Omental fat pad (tissue), 4 donors: ENCODE measurements around the gene COX6A1. TPM values are rescaled to one million over a fixed set of nuclear protein-coding genes. Genes with fewer than 3 reads are reported as not detected.
"Not testable (repeated sequence)": the region's sequence is repeated elsewhere in the genome, so short reads cannot be mapped to it uniquely, and the experiment has no call there.

Source experiments
- ATAC-seq: fragments of 150-250 bp; one replicate; pipeline ENCODE4 v1.9.1; 2016; ENCODE audit warnings: mild to moderate bottlenecking, moderate library complexity; ENCODE audit not compliant: low FRiP score
- DNase-seq: peaks from one replicate; pipeline ENCODE4 v3.0.0-alpha.2; 2019; ENCODE audit warnings: low spot score
- total RNA-seq, 4 donors: library from RNA; depleted of rRNA; stranded (reverse); fragments of >200 nt; gene quantifications; one replicate each; pipeline ENCODE4 v1.1.0, GENCODE V29; 2016
- TF ChIP-seq, protein P1 (sequence below), 3 donors: fragments of 450-650 bp; IDR thresholded peaks; one replicate each; pipeline ENCODE4 v1.5.1; 2016 to 2017; ENCODE audit warnings: antibody characterized with exemption in 3 of 3, mild to moderate bottlenecking in 3 of 3, moderate library complexity in 2 of 3

Gene COX6A1
- total RNA-seq, 4 donors from 2014 or later = 374 to 751 (median 529) TPM

DNA sequence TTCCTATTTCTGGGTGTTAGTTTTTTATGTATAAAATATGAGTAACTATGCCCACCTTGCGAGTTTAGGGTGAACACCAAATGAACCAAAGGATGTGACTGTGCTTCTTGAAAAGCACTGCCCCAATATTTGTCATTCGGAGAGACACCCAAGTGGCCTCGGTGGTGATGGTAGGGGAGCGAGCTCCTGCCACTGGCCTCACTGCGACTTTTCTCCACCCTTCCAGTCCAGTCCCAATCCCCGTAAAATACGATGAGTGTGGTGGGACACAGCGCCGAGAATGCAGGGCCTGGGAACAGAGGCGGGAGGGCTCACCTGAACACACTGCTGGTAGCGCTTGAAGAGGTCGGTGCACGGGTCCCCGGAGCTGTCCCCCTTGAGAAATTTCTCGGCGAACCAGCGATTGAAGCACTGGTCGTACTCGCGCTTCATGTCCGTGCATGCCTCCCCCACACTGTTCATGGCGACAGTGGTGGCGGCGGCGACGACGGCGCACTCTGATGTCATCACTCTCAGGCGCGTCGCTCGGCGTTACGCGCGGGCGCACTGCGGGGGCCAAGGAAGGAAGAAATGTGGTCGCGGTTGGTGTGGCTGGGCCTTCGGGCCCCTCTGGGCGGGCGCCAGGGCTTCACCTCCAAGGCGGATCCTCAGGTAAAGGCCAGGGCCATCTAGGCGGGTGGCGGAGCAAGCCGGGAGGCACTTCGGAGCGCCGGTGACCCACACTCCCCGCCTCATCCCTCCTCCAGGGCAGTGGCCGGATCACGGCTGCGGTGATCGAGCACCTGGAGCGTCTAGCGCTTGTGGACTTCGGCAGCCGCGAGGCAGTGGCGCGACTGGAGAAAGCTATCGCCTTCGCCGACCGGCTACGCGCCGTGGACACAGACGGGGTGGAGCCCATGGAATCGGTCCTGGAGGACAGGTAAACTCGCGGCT lies 8.3 kb downstream of the COX6A1 start, which contains the start of the genes GATC and TRIAP1:
Gene GATC, plus strand, starts transcription at position 534 of the 933 bp plus-strand sequence. Its CDS starts 37 bp downstream, at position 571.
Gene TRIAP1, minus strand, starts transcription at position 474 of the 933 bp plus-strand sequence. Its CDS starts 12 bp downstream, at position 462.
- DNase-seq (peak; percentile 71), ATAC-seq (peak; percentile 92)
- TF ChIP-seq, protein P1, sequence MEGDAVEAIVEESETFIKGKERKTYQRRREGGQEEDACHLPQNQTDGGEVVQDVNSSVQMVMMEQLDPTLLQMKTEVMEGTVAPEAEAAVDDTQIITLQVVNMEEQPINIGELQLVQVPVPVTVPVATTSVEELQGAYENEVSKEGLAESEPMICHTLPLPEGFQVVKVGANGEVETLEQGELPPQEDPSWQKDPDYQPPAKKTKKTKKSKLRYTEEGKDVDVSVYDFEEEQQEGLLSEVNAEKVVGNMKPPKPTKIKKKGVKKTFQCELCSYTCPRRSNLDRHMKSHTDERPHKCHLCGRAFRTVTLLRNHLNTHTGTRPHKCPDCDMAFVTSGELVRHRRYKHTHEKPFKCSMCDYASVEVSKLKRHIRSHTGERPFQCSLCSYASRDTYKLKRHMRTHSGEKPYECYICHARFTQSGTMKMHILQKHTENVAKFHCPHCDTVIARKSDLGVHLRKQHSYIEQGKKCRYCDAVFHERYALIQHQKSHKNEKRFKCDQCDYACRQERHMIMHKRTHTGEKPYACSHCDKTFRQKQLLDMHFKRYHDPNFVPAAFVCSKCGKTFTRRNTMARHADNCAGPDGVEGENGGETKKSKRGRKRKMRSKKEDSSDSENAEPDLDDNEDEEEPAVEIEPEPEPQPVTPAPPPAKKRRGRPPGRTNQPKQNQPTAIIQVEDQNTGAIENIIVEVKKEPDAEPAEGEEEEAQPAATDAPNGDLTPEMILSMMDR (IDR thresholded peaks at IDR 0.05) = no peak

DNA sequence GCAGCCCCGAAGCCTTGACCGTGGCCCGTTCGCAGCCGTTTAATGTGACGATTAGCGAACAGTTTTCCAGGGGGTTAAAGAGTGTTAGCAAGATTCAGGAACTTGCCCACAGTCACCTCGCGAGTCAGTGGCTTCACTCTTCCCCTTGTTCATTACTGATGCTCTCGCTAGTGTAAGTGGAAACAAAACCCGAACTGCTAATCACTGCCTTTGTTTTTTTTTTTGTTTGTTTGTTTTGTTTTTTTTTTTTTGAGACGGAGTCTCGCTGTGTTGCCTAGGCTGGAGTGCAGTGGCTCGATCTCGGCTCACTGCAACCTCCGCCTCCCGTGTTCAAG lies 8.9 kb downstream of the COX6A1 start:
- ATAC-seq, DNase-seq: not testable (repeated sequence)

DNA sequence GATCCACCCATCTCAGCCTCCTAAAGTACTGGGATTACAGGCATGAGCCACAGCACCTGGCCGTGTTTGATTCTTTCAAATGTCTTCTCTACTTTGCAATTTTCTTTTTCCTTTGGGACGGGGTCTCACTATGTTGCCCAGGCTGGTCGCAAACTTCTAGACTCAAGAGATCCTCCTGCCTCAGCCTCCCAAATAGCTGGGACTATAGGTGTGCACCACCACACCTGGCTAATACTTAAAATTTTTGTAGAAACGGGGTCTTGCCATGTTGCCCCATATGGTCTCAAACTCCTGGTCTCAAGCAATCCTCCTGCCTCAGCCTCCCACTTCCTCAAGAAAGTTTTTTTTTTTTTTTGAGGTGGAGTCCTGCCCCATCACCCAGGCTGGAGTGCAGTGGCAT lies 10.1 kb downstream of the COX6A1 start:
- ATAC-seq = no peak
- DNase-seq = no peak
- TF ChIP-seq, protein P1 (IDR thresholded peaks at IDR 0.05) = no peak

DNA sequence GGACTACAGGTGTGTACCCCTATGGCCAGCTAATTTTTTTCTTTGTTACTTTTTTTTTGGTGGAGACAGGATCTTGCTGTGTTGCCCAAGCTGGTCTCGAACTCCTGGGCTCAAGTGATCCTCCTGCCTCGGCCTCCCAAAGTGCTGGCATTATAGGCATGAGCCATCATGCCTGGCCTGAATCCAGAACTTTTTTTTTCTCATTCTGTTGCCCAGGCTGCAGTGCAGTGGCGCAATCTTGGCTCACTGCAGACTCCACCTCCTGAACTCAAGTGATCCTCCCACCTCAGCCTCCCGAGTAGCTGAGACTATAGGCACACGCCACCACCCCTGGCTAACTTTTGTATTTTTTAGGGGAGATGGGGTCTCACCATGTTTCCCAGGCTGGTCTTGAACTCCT lies 14.6 kb downstream of the COX6A1 start:
- not testable (repeated sequence) for ATAC-seq, DNase-seq

DNA sequence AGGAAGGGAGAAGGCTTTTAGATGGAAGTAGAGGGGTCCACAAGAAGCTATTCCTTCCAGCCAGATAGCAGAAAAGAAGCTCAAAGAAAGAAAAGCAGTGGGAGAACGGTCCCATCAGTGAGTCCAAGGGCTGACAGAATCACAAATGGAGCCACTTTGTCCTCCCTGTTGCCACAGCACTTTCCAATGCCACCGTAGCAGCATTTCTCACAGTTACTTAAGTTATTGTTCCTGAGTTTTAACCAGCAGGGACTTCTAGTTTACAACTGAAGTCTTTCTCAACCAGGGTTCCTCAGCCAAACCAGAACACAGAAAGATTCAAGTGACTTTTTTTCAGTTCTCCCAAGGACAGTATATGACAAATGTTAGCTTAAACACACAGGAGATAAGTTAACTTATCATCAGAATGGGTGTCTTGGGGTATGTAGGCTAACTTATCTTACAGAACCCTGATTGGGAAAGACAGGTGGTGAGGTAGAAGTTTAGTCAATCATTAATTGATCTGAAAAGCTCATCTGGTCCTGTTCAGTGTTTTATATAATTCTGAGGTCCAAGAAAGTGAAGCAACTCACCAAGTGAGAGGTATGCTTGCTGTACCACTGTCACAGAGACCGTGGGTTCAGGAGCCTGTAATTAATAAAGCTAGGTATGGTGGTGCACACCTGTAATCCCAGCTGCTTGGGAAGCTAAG lies 15.3 kb downstream of the COX6A1 start:
- DNase-seq = no peak
- TF ChIP-seq, protein P1 (IDR thresholded peaks at IDR 0.05) = no peak
- no peak for ATAC-seq

DNA sequence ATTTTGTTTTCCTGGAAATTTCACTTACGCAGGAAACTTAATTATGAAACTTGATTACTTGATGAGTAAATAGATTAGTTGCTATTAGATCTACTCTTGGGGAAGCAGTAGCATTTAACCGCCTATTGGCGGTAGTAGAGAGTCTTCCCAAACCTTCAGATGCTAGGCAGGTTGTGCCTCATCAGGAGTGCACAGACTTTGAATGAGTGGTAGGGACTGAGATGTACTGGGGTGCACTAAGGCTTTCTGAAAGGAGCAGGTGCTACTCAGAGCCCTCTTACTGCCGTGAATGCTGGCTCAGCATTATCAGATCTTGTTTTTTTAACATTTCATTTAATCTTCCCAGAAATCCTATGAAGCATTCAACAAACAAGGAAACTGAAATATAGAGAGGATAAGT lies 16.1 kb downstream of the COX6A1 start:
- ATAC-seq (no peak), DNase-seq (no peak)
- TF ChIP-seq, protein P1 (IDR thresholded peaks at IDR 0.05) = no peak

DNA sequence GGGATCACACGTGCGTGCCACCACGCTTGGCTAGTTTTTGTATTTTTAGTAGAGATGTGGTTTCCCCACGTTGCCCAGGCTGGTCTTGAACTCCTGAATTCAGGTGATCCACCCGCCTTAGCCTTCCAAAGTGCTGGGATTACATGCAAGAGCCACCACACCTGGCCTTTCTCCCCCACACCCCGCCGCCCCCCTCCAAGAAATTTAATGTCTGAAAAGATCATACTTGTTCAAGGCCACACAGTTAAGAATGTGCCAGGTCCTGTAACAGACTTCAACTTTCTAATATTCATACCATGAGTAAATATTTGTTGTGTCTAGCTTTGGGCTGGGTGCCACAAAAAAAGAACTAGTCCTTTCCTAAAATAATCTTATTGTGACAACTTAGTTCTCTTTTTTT lies 17.4 kb downstream of the COX6A1 start:
- TF ChIP-seq, protein P1 (IDR thresholded peaks at IDR 0.05) = no peak
- DNase-seq (no peak), ATAC-seq (no peak)
